C1 segment of cervical spinal cord (tissue), 14 donors: ENCODE measurements around the gene NPIPA7.
"Not testable (repeated sequence)": the region's sequence is repeated elsewhere in the genome, so short reads cannot be mapped to it uniquely, and the experiment has no call there.

Source experiments
- DNase-seq, 14 donors: peaks; one replicate each; lab custom pipeline; 2025; lab: John Stamatoyannopoulos, UW

Gene NPIPA7

GRCh38 chr16:16417914-16418544 lies 39.1 kb downstream of the NPIPA7 start:
- not testable (repeated sequence) for DNase-seq

- not testable (repeated sequence) for DNase-seq
These were observed 41.6 kb downstream of the NPIPA7 start for GRCh38 chr16:16420515-16420914.

- not testable (repeated sequence) for DNase-seq
These were observed 46.2 kb downstream of the NPIPA7 start for GRCh38 chr16:16425146-16425545.

GRCh38 chr16:16431135-16431534 lies 52.2 kb downstream of the NPIPA7 start:
- DNase-seq = not testable (repeated sequence)

GRCh38 chr16:16434711-16435110 lies 55.8 kb downstream of the NPIPA7 start:
- DNase-seq = not testable (repeated sequence)

- not testable (repeated sequence) for DNase-seq
These were observed 62.5 kb downstream of the NPIPA7 start for GRCh38 chr16:16441401-16441800.
